NT2/D1 (cell line): ENCODE data around the gene PPDPF.

Experiments used
- SUZ12 ChIP-seq: IDR thresholded peaks from 2 replicates; pipeline ENCODE4 v1.6.1; 2011; ENCODE audit not compliant: insufficient read length, insufficient read depth; ENCODE audit errors: extremely low read depth
- YY1 ChIP-seq: IDR thresholded peaks from 2 replicates; pipeline ENCODE4 v1.6.1; 2011; ENCODE audit not compliant: insufficient read length, insufficient read depth
- ZNF274 ChIP-seq: IDR thresholded peaks from 2 replicates; pipeline ENCODE4 v1.6.1; 2011; ENCODE audit warnings: mild to moderate bottlenecking, low read depth, low read length

DNA sequence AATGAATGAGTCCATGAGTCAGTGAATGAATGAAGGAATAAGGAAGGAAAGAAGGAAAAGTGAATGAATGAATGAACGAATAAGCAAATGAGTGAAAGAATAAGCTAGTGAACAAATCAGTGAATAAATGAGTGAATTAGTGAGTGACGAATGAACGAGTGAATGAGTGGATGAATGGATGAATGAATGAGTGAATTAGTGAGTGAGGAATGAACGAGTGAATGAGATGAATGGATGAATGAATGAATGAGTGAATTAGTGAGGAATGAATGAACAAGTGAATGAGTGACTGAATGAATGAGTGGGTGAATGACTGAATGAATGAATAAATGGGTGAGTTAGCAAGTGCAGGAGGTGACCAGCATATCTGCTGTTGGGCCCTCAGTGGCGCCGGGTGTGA is 23.2 kb downstream of the PPDPF start:
- no peak for TF ChIP-seq YY1
- no peak for TF ChIP-seq SUZ12
- TF ChIP-seq ZNF274: no peak
